Ascending aorta (tissue), 2 donors: ENCODE results near the gene ARHGAP10. TPM values are rescaled to one million over a fixed set of nuclear protein-coding genes. Genes with fewer than 3 reads are reported as not detected.

Experiments used
- DNase-seq, 2 donors: peaks; one replicate each; pipeline ENCODE4 v3.0.0-alpha.2; 2019; ENCODE audit warnings: low spot score in 2 of 2
- H3K27ac ChIP-seq, 2 donors: fragments of 200-600 bp; sonication (generic); one replicate each; pipeline ENCODE4 v1.5.1; 2016 to 2017; ENCODE audit warnings: mild to moderate bottlenecking in 1 of 2
- H3K27me3 ChIP-seq: fragments of 200-600 bp; sonication (generic); one replicate; pipeline ENCODE4 v1.5.1; 2017
- H3K36me3 ChIP-seq, 2 donors: fragments of 200-600 bp; sonication (generic); one replicate each; pipeline ENCODE4 v1.5.1; 2016
- H3K4me1 ChIP-seq, 2 donors: fragments of 200-600 bp; sonication (generic); one replicate each; pipeline ENCODE4 v1.5.1; 2016 to 2017; ENCODE audit warnings: mild to moderate bottlenecking in 1 of 2
- H3K4me3 ChIP-seq, 2 donors: fragments of 200-600 bp; sonication (generic); one replicate each; pipeline ENCODE4 v1.5.1; 2016 to 2017; ENCODE audit warnings: mild to moderate bottlenecking in 1 of 2
- H3K9me3 ChIP-seq, 2 donors: fragments of 200-600 bp; sonication (generic); one replicate each; pipeline ENCODE4 v1.5.1; 2016
- intact Hi-C: fragments of 100-400 bp; cut with DNase I; formaldehyde crosslinking; loops from one replicate; pipeline ENCODE4 v1.15.1; 2023
- total RNA-seq: library from RNA; depleted of rRNA; stranded (reverse); fragments of >200 nt; gene quantifications from one replicate; pipeline ENCODE4 v1.1.0, GENCODE V29; 2016
- TF ChIP-seq, protein P1 (sequence below), 3 experiments: fragments of 200-600 bp in 2 of 3; fragments of 450-650 bp in 1 of 3; sonication (generic) in 2 of 3; IDR thresholded peaks; one replicate each; pipeline ENCODE4 v1.5.1; 2016 to 2019; ENCODE audit warnings: antibody characterized with exemption in 3 of 3, mild to moderate bottlenecking in 1 of 3, moderate library complexity in 1 of 3

ARHGAP10 gene
- total RNA-seq, 1 donor from 2014 or later: 77.3 TPM

DNA sequence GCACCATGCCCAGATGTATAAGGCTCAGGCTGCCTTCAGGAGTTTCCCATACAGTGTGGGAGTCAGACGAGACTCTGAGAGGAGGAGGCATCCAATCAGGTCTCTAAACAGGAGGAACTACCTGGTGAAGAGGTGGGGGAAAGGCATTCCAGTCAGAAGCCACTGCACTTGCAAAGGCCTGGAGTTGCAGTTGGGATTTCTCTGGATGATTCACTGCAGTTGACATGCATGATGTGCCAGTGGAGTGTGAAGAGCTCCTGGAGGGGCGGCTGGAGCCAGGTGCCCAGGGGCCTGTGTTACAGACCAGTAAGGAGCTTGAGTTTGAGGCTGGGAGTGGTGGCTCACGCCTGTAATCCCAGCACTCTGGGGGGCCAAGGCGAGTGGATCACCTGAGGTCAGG is 339.1 kb downstream of the ARHGAP10 start:
- Histone ChIP-seq H3K9me3 (peaks cover 0 to 15% of the 10 kb centered on the region in 2 donors), H3K36me3 (peaks cover 47 to 84% of the 10 kb centered on the region in 2 donors), H3K27me3 (no peaks in the 10 kb centered on the region), H3K4me1 (no peaks in the 10 kb centered on the region), H3K27ac (no peak overlapping the region), H3K4me3 (no peak overlapping the region)
- intact Hi-C loops: no loop called here
- TF ChIP-seq, protein P1, sequence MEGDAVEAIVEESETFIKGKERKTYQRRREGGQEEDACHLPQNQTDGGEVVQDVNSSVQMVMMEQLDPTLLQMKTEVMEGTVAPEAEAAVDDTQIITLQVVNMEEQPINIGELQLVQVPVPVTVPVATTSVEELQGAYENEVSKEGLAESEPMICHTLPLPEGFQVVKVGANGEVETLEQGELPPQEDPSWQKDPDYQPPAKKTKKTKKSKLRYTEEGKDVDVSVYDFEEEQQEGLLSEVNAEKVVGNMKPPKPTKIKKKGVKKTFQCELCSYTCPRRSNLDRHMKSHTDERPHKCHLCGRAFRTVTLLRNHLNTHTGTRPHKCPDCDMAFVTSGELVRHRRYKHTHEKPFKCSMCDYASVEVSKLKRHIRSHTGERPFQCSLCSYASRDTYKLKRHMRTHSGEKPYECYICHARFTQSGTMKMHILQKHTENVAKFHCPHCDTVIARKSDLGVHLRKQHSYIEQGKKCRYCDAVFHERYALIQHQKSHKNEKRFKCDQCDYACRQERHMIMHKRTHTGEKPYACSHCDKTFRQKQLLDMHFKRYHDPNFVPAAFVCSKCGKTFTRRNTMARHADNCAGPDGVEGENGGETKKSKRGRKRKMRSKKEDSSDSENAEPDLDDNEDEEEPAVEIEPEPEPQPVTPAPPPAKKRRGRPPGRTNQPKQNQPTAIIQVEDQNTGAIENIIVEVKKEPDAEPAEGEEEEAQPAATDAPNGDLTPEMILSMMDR (IDR thresholded peaks at IDR 0.05): no peak
- DNase-seq: no peak

- H3K27me3 ChIP-seq: no peaks in the 10 kb centered on the region
- no peak for DNase-seq
- TF ChIP-seq, protein P1 (IDR thresholded peaks at IDR 0.05): no peak
- no peak overlapping the region for H3K4me3 ChIP-seq
- H3K9me3 ChIP-seq: peaks cover 0 to 15% of the 10 kb centered on the region in 2 donors
- H3K4me1 ChIP-seq: no peaks in the 10 kb centered on the region
- intact Hi-C loops: no loop called here
- peaks cover 53 to 80% of the 10 kb centered on the region in 2 donors for H3K36me3 ChIP-seq
- no peak overlapping the region for H3K27ac ChIP-seq
Measured at GRCh38 chr4:148072789-148073188, 340.9 kb downstream of the ARHGAP10 start.

- H3K27ac ChIP-seq: no peak overlapping the region
- peaks cover 0 to 15% of the 10 kb centered on the region in 2 donors for H3K9me3 ChIP-seq
- intact Hi-C loops: no loop called here
- DNase-seq: no peak
- no peak overlapping the region for H3K4me3 ChIP-seq
- no peaks in the 10 kb centered on the region for H3K27me3 ChIP-seq
- H3K4me1 ChIP-seq: no peaks in the 10 kb centered on the region
- TF ChIP-seq, protein P1 (IDR thresholded peaks at IDR 0.05): no peak
- H3K36me3 ChIP-seq: peaks cover 57 to 80% of the 10 kb centered on the region in 2 donors
Measured at GRCh38 chr4:148073349-148073748, 341.5 kb downstream of the ARHGAP10 start.

GRCh38 chr4:148074462-148074861 is 342.6 kb downstream of the ARHGAP10 start:
- H3K27me3 ChIP-seq: no peaks in the 10 kb centered on the region
- intact Hi-C loops: no loop called here
- TF ChIP-seq, protein P1 (IDR thresholded peaks at IDR 0.05): no peak

DNA sequence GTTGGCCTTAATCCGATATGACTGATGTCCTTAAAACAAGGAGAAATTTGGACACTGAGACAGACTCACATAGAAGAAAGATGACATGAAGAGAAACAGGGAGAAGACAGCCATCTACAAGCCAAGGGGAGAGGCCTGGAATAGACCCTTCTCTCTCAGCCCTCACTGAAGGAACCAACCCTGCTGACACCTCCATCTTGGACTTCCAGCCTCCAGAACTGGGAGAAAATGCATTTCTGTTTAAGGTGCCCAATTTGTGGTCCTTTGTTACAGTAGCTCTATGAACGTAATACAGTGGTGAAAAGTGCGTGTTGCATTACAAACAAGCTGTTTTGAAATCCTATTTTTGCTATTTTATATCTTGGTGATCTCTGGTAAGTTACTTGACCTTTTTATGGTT is 343.6 kb downstream of the ARHGAP10 start:
- Histone ChIP-seq H3K27ac (no peak overlapping the region), H3K36me3 (peaks cover 66 to 93% of the 10 kb centered on the region in 2 donors), H3K4me1 (no peaks in the 10 kb centered on the region), H3K9me3 (peaks cover 0 to 15% of the 10 kb centered on the region in 2 donors), H3K27me3 (no peaks in the 10 kb centered on the region), H3K4me3 (no peak overlapping the region)
- no peak for DNase-seq
- intact Hi-C loops: no loop called here
- TF ChIP-seq, protein P1 (IDR thresholded peaks at IDR 0.05): no peak

More at GRCh38 chr4:148074462-148074861, 342.6 kb downstream of the ARHGAP10 start:
- Histone ChIP-seq H3K36me3 (peaks cover 57 to 83% of the 10 kb centered on the region in 2 donors), H3K4me1 (no peaks in the 10 kb centered on the region), H3K4me3 (no peak overlapping the region), H3K27ac (no peak overlapping the region), H3K9me3 (peaks cover 0 to 15% of the 10 kb centered on the region in 2 donors)
- no peak for DNase-seq

GRCh38 chr4:148076964-148077363 is 345.1 kb downstream of the ARHGAP10 start:
- H3K36me3 ChIP-seq: peaks cover 77 to 95% of the 10 kb centered on the region in 2 donors
- TF ChIP-seq, protein P1 (IDR thresholded peaks at IDR 0.05): no peak

More at GRCh38 chr4:148076964-148077363, 345.1 kb downstream of the ARHGAP10 start:
- Histone ChIP-seq H3K27ac (no peak overlapping the region), H3K4me1 (no peaks in the 10 kb centered on the region), H3K4me3 (no peak overlapping the region), H3K27me3 (no peaks in the 10 kb centered on the region), H3K9me3 (peaks cover 0 to 15% of the 10 kb centered on the region in 2 donors)
- no peak for DNase-seq
- intact Hi-C loops: no loop called here
